HFFc6 (cell line): ENCODE results near the gene PPFIBP2. TPM values are rescaled to one million over a fixed set of nuclear protein-coding genes. Genes with fewer than 3 reads are reported as not detected.
A peak's percentile ranks its signal among the peaks of the same experiment; 100 is the strongest.

Source experiments
- DNase-seq: peaks from one replicate; pipeline ENCODE4 v3.0.0-alpha.2; 2018
- H3K27ac Mint-ChIP-seq: 2 replicates; pipeline ENCODE4 v1.8.0; 2020; ENCODE audit warnings: mild to moderate bottlenecking, mixed read lengths
- H3K27me3 Mint-ChIP-seq: 2 replicates; pipeline ENCODE4 v1.8.0; 2021; ENCODE audit warnings: mild to moderate bottlenecking, moderate library complexity, mixed read lengths; ENCODE audit not compliant: insufficient read depth
- H3K36me3 Mint-ChIP-seq: 2 replicates; pipeline ENCODE4 v1.8.0; 2021; ENCODE audit warnings: low read depth, mixed read lengths
- H3K4me1 Mint-ChIP-seq: 2 replicates; pipeline ENCODE4 v1.8.0; 2020; ENCODE audit warnings: low read depth, mixed read lengths
- H3K4me3 Mint-ChIP-seq: 2 replicates; pipeline ENCODE4 v1.8.0; 2020; ENCODE audit warnings: mild to moderate bottlenecking, moderate library complexity, mixed read lengths
- H3K9me3 Mint-ChIP-seq: 2 replicates; pipeline ENCODE4 v1.8.0; 2020; ENCODE audit warnings: mild to moderate bottlenecking, mixed read lengths
- total RNA-seq, 6 experiments: library from RNA; stranded (reverse); fragmentation: NEBNext Ultra II Directional; extraction: Animal tissue kit (Norgen Biotek cat#: 25700); gene quantifications; 2 replicates in 1 of 6; 3 replicates in 5 of 6; pipeline ENCODE4 v1.2.3, GENCODE V29; 2021
- TF ChIP-seq, protein P1 (sequence below): fragments of 200-600 bp; sonication (generic); IDR thresholded peaks from 2 replicates; pipeline ENCODE4 v1.5.0; 2021; ENCODE audit warnings: antibody characterized with exemption, mild to moderate bottlenecking

The PPFIBP2 gene
- total RNA-seq, 6 experiments from 2014 or later, result 6.0 to 8.5 (median 7.3) TPM

DNA sequence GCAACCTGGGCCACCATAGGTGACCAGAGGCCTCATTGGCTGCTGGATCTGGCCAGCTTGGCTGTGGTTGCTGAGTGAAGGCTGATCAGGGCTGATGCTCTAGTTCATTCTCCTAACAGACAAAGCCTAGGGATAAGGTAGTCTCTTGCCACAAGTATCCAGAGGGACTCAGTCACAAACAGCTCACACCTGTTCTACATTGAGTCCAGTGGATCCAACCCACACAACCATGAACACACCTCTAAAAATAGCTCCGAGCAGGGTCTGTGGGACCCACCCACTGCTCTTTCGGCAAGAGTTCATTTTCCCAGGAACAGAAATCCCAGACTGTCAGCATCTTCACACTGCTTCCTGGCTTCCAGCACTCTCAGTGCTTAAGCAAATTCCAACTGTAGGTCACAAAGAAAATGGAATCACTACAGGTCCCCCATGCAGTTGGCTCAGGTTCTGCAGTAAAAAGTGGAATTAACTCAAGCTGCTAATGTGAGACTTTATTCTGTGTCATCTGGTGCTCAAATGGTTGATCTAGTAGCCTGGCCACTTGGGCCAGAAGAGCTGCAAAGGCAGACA is 67.3 kb downstream of the PPFIBP2 start:
- peaks cover 70% of the 10 kb centered on the region for H3K4me1 Mint-ChIP-seq
- H3K9me3 Mint-ChIP-seq, result no peaks in the 10 kb centered on the region
- H3K27ac Mint-ChIP-seq, result no peak overlapping the region
- no peak for DNase-seq
- TF ChIP-seq, protein P1, sequence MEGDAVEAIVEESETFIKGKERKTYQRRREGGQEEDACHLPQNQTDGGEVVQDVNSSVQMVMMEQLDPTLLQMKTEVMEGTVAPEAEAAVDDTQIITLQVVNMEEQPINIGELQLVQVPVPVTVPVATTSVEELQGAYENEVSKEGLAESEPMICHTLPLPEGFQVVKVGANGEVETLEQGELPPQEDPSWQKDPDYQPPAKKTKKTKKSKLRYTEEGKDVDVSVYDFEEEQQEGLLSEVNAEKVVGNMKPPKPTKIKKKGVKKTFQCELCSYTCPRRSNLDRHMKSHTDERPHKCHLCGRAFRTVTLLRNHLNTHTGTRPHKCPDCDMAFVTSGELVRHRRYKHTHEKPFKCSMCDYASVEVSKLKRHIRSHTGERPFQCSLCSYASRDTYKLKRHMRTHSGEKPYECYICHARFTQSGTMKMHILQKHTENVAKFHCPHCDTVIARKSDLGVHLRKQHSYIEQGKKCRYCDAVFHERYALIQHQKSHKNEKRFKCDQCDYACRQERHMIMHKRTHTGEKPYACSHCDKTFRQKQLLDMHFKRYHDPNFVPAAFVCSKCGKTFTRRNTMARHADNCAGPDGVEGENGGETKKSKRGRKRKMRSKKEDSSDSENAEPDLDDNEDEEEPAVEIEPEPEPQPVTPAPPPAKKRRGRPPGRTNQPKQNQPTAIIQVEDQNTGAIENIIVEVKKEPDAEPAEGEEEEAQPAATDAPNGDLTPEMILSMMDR, result no peak
- no peaks in the 10 kb centered on the region for H3K36me3 Mint-ChIP-seq
- H3K4me3 Mint-ChIP-seq, result no peak overlapping the region
- H3K27me3 Mint-ChIP-seq, result no peaks in the 10 kb centered on the region

DNA sequence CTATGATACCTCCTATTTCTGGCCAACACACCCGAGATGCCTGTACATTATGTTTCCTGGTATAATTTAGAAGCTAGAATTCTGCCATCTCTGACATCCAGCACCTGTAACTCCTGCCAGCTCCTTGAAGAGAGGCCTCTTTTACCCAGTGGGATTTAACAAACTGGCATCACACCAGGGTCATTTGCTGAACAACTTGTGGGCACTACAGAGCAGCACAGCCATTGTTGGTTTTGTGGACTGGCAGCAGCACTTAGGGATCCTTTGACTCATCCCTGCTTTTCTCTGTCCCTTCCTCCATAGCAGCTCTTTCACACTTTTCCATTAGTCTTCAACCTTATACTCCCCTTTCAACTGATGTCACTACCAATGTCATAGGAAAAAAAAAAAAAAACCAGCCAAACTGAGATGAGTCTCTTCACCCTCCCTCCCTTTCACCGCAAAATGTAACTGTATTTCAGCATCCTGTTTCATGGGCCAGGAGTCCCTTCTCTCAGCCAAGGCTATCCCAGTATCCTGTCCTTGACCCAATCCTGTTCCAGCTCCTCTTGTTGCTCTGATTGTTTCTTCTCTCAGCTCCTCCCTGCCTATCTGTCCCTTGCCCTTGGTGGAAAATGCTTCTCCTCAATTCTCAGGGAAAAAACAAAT is 68.7 kb downstream of the PPFIBP2 start:
- TF ChIP-seq, protein P1, result no peak
- no peak overlapping the region for H3K4me3 Mint-ChIP-seq

DNA sequence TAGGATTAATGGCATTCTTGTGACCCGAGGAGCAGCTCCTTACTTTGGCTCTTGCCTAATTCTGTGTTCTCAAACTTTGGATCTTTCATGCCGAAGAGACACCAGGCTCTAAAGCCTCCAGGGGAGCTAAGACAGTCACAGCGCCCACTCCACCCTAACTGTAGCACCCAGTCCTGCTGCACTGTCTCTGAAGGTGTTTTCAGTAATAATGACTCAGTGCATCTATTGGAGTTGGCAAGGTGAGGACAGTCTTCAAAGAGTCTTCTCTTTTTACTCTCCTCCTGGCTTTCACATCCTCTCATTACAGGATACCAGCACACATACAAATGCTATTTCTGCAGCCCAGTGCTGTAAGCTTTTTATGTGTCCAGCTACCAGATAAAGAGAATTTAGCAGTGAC is 69.4 kb downstream of the PPFIBP2 start:
- no peak overlapping the region for H3K27ac Mint-ChIP-seq
- H3K4me3 Mint-ChIP-seq, result no peak overlapping the region
- no peaks in the 10 kb centered on the region for H3K9me3 Mint-ChIP-seq
- no peaks in the 10 kb centered on the region for H3K27me3 Mint-ChIP-seq
- H3K4me1 Mint-ChIP-seq, result peaks cover 67% of the 10 kb centered on the region
- TF ChIP-seq, protein P1, result no peak
- H3K36me3 Mint-ChIP-seq, result no peaks in the 10 kb centered on the region
- no peak for DNase-seq

More for the DNA sequence above, 68.7 kb downstream of the PPFIBP2 start:
- Mint-ChIP-seq H3K27me3 (no peaks in the 10 kb centered on the region), H3K4me1 (peaks cover 67% of the 10 kb centered on the region), H3K27ac (no peak overlapping the region), H3K9me3 (no peaks in the 10 kb centered on the region), H3K36me3 (no peaks in the 10 kb centered on the region)
- DNase-seq, result no peak

DNA sequence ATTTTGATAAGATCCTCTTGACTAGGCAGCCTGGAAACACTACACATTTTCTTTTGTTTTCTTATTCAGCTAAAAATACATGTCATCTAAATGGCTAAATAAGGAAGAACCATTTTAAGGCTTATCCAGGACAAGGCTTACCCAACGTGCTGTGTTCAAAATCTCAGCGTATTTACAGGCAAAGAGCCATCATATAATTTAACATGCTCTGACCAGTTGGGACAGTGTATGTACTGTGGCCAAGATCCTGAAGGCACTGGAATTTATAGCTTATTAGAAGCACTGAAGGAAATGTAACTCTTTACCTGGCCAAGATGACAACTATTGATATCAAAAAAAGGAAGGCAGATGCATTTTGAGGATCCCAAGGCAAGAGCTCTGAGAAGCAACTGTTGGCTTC is 71.1 kb downstream of the PPFIBP2 start:
- Mint-ChIP-seq H3K9me3 (no peaks in the 10 kb centered on the region), H3K4me1 (peaks cover 51% of the 10 kb centered on the region), H3K27ac (no peak overlapping the region), H3K36me3 (no peaks in the 10 kb centered on the region), H3K27me3 (no peaks in the 10 kb centered on the region), H3K4me3 (no peak overlapping the region)
- TF ChIP-seq, protein P1, result no peak
- no peak for DNase-seq

DNA sequence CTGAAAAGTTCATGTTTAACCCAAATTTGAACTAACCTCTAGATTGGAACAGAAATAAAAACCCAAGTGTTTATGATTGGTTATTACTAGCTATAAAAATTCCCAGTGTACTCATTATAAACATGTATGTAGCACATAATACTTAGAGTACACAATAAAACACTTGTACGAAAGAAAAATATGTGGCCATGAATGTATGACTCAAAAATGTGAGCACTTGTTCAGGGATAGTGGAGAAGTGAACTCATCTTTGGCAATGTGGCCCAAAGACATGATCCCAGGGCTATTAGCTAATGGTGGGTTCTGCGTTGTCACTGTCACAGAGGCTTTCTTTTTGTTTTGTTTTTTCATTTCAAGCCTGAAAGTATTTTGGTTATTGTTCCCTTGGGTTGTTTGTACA is 72.0 kb downstream of the PPFIBP2 start:
- Mint-ChIP-seq H3K4me1 (peaks cover 46% of the 10 kb centered on the region), H3K27ac (no peak overlapping the region; the same call in 1 of the 2 replicates)
- TF ChIP-seq, protein P1, result no peak

More for the DNA sequence above, 72.0 kb downstream of the PPFIBP2 start:
- peak; percentile 38 for DNase-seq
- Mint-ChIP-seq H3K9me3 (no peaks in the 10 kb centered on the region), H3K27me3 (no peaks in the 10 kb centered on the region), H3K4me3 (no peak overlapping the region), H3K36me3 (no peaks in the 10 kb centered on the region)
